Stimulated activated CD4-positive, alpha-beta T cell treated with anti-CD3 and anti-CD28 coated beads, Interleukin-4, amount 100 ng/mL, for 1 hour (primary cell): ENCODE data around the gene EGR2.
"Not testable (repeated sequence)": the region's sequence is repeated elsewhere in the genome, so short reads cannot be mapped to it uniquely, and the experiment has no call there.

Experiments
- DNase-seq: peaks from one replicate; pipeline ENCODE4 v3.0.0-alpha.2; 2020

EGR2 gene

GRCh38 chr10:62792261-62792660 is 23.9 kb downstream of the EGR2 start:
- no peak for DNase-seq

- no peak for DNase-seq
Observed at GRCh38 chr10:62790571-62790970, 25.6 kb downstream of the EGR2 start.

- DNase-seq = no peak
Observed at GRCh38 chr10:62790019-62790555, 26.1 kb downstream of the EGR2 start.

- DNase-seq = no peak
Observed at GRCh38 chr10:62788861-62789467, 27.2 kb downstream of the EGR2 start.

GRCh38 chr10:62788285-62788684 is 27.9 kb downstream of the EGR2 start:
- DNase-seq = not testable (repeated sequence)

- DNase-seq = not testable (repeated sequence)
Observed at GRCh38 chr10:62784537-62784936, 31.6 kb downstream of the EGR2 start.

- DNase-seq = peak; percentile 83
Observed at GRCh38 chr10:62779487-62780248, 36.5 kb downstream of the EGR2 start.

- DNase-seq = no peak
Observed at GRCh38 chr10:62778125-62778524, 38.0 kb downstream of the EGR2 start.

- no peak for DNase-seq
Observed at GRCh38 chr10:62772186-62772974, 43.8 kb downstream of the EGR2 start.

- no peak for DNase-seq
Observed at GRCh38 chr10:62769574-62770242, 46.5 kb downstream of the EGR2 start.

- no peak for DNase-seq
Observed at GRCh38 chr10:62766386-62766785, 49.8 kb downstream of the EGR2 start.

GRCh38 chr10:62765726-62766125 is 50.4 kb downstream of the EGR2 start:
- DNase-seq = no peak

GRCh38 chr10:62764011-62764410 is 52.2 kb downstream of the EGR2 start:
- DNase-seq = no peak

GRCh38 chr10:62763155-62763554 is 53.0 kb downstream of the EGR2 start:
- DNase-seq = no peak
